ENCODE data around the gene GATC.

Gene GATC

GRCh38 chr12:120445911-120446843 is at the start of gene GATC, which contains the start of gene TRIAP1:
TSS of gene GATC (plus strand) at chr12:120446444. CDS start at chr12:120446481, 37 bp downstream.
TSS of gene TRIAP1 (minus strand) at chr12:120446384. CDS start at chr12:120446372, 12 bp downstream.
- peak; percentile 57 to 87 (median 80) for DNase-seq

- DNase-seq, result no peak
Observed at GRCh38 chr12:120397824-120398540, 48.3 kb upstream of the GATC start.

- no peak for DNase-seq
Observed at GRCh38 chr12:120399531-120399930, 46.7 kb upstream of the GATC start.

GRCh38 chr12:120402217-120402616 is 44.0 kb upstream of the GATC start:
- DNase-seq, result no peak

- no peak for DNase-seq
Observed at GRCh38 chr12:120403869-120404268, 42.4 kb upstream of the GATC start.

GRCh38 chr12:120404271-120404670 is 42.0 kb upstream of the GATC start:
- DNase-seq, result no peak

GRCh38 chr12:120406069-120406468 is 40.2 kb upstream of the GATC start:
- no peak for DNase-seq

- DNase-seq, result no peak
Observed at GRCh38 chr12:120406553-120406952, 39.7 kb upstream of the GATC start.

GRCh38 chr12:120408771-120409170 is 37.5 kb upstream of the GATC start:
- DNase-seq, result no peak

- no peak for DNase-seq
Observed at GRCh38 chr12:120412421-120412820, 33.8 kb upstream of the GATC start.

- no peak for DNase-seq
Observed at GRCh38 chr12:120413901-120414695, 32.1 kb upstream of the GATC start.

GRCh38 chr12:120416490-120417216 is 29.6 kb upstream of the GATC start:
- no peak for DNase-seq

GRCh38 chr12:120417917-120418580 is 28.2 kb upstream of the GATC start:
- no peak for DNase-seq

GRCh38 chr12:120421701-120422100 is 24.5 kb upstream of the GATC start:
- DNase-seq, result no peak

- DNase-seq, result no peak
Observed at GRCh38 chr12:120422892-120423456, 23.3 kb upstream of the GATC start.

GRCh38 chr12:120425797-120426196 is 20.4 kb upstream of the GATC start:
- no peak for DNase-seq

GRCh38 chr12:120428597-120429229 is 17.5 kb upstream of the GATC start:
- DNase-seq, result no peak

GRCh38 chr12:120429368-120429767 is 16.9 kb upstream of the GATC start:
- no peak for DNase-seq

- DNase-seq, result no peak
Observed at GRCh38 chr12:120432772-120433525, 13.3 kb upstream of the GATC start.

Data from stimulated activated naive CD4-positive, alpha-beta T cell (primary cell).